Neutrophil (primary cell): ENCODE results near the gene PCSK2.

Experiments
- H3K27ac ChIP-seq: fragments of 200-600 bp; sonication (generic); 2 replicates; pipeline ENCODE4 v1.5.1; 2016; ENCODE audit warnings: mild to moderate bottlenecking, moderate library complexity
- H3K27me3 ChIP-seq: fragments of 200-600 bp; sonication (generic); 2 replicates; pipeline ENCODE4 v1.6.0; 2016; ENCODE audit warnings: mild to moderate bottlenecking
- H3K36me3 ChIP-seq: fragments of 200-600 bp; sonication (generic); 2 replicates; pipeline ENCODE4 v1.5.1; 2017
- H3K4me1 ChIP-seq, 2 experiments: fragments of 200-600 bp in 1 of 2; sonication (generic) in 1 of 2; 1 replicate in 1 of 2; 2 replicates in 1 of 2; pipeline versions ENCODE4 v1.5.1 to v1.6.1; 2013 to 2016; ENCODE audit warnings: low read depth in 1 of 2, low read length in 1 of 2, mild to moderate bottlenecking in 1 of 2, moderate library complexity in 1 of 2; ENCODE audit not compliant: control insufficient read depth in 1 of 2, insufficient read depth in 1 of 2
- H3K4me3 ChIP-seq, 2 experiments: fragments of 200-600 bp in 1 of 2; sonication (generic) in 1 of 2; 1 replicate in 1 of 2; 2 replicates in 1 of 2; pipeline ENCODE4 v1.5.1; 2013 to 2016; ENCODE audit warnings: low read depth in 1 of 2, low read length in 1 of 2, mild to moderate bottlenecking in 1 of 2, moderate library complexity in 1 of 2
- H3K9me3 ChIP-seq: fragments of 200-600 bp; sonication (generic); 2 replicates; pipeline ENCODE4 v1.5.1; 2016
- TF ChIP-seq, protein P1 (sequence below): fragments of 200-600 bp; sonication (generic); IDR thresholded peaks from 2 replicates; pipeline ENCODE4 v1.5.1; 2016; ENCODE audit warnings: antibody characterized with exemption

Gene PCSK2, protein sequence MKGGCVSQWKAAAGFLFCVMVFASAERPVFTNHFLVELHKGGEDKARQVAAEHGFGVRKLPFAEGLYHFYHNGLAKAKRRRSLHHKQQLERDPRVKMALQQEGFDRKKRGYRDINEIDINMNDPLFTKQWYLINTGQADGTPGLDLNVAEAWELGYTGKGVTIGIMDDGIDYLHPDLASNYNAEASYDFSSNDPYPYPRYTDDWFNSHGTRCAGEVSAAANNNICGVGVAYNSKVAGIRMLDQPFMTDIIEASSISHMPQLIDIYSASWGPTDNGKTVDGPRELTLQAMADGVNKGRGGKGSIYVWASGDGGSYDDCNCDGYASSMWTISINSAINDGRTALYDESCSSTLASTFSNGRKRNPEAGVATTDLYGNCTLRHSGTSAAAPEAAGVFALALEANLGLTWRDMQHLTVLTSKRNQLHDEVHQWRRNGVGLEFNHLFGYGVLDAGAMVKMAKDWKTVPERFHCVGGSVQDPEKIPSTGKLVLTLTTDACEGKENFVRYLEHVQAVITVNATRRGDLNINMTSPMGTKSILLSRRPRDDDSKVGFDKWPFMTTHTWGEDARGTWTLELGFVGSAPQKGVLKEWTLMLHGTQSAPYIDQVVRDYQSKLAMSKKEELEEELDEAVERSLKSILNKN

DNA sequence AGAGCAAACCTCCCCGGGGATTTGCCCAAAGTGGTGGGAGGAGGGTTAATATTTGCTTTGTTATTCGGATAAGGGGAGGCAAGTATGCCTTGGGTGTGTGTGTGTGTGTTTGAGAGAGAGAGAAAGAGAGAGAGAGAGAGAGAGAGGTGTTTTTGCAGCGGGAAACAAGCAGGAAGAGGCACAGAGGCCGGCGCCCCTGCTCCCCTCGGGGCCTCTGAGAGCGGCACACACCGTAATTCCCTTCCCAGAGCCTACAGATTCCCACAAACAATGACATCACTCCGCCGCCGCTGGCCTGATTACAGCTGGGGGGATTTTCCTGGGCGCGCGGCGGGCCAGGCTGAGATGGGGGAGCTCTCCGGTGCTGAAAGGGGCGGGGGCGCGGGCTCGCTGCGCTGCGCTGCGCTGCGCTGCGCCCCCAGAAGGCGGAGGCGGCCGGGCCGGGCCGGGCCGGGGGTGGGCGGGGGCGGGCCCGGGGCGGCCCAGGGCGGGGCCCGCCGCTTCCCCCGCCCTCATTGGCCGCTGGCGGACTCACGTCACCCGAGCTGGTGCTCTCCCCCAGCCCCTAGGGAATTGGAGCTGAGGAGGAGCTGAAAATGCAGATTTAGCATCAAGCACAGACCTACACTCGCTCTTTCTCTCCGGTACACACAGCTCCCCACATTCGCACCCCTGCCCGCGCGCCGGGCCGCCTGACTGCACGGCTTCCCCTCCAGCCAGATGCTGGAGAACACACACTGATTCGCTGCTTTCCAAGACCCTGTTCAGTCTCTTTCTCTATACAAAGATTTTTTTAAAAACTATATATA, at the start of gene PCSK2:
Gene PCSK2, plus strand, starts transcription at position 631 of the 809 bp plus-strand sequence. CDS start 266 bp downstream, outside the sequence.
- Histone ChIP-seq H3K27ac (no peak within 1 kb of the TSS), H3K36me3 (no peaks in the 10 kb centered on the region), H3K27me3 (peaks cover 73% of the 10 kb centered on the region), H3K4me3 (no peak within 1 kb of the TSS), H3K4me1 (no peaks in the 10 kb centered on the region), H3K9me3 (no peaks in the 10 kb centered on the region)
- TF ChIP-seq, protein P1, sequence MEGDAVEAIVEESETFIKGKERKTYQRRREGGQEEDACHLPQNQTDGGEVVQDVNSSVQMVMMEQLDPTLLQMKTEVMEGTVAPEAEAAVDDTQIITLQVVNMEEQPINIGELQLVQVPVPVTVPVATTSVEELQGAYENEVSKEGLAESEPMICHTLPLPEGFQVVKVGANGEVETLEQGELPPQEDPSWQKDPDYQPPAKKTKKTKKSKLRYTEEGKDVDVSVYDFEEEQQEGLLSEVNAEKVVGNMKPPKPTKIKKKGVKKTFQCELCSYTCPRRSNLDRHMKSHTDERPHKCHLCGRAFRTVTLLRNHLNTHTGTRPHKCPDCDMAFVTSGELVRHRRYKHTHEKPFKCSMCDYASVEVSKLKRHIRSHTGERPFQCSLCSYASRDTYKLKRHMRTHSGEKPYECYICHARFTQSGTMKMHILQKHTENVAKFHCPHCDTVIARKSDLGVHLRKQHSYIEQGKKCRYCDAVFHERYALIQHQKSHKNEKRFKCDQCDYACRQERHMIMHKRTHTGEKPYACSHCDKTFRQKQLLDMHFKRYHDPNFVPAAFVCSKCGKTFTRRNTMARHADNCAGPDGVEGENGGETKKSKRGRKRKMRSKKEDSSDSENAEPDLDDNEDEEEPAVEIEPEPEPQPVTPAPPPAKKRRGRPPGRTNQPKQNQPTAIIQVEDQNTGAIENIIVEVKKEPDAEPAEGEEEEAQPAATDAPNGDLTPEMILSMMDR, result no peak

DNA sequence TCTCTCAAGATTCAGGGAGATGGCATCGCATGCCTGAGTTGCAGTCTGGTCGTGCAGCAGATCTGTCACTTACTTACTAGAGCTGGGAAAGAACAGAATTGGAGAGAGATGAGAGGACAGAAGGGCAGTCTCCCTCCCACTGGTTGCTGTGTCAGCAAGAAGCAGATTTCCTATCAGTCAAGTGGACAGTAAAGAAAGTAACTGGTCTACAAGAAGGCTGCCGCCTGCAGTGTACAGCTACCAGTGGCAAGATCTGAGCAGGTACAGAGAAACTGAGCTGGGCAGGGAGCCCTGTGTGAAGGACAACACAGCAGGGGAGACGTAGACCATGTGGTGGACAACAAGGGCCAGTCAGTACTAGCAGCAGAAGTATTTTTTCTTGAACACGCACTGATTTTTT, 49.5 kb upstream of the PCSK2 start:
- H3K36me3 ChIP-seq, result no peaks in the 10 kb centered on the region
- TF ChIP-seq, protein P1, result no peak
- H3K9me3 ChIP-seq, result no peaks in the 10 kb centered on the region

DNA sequence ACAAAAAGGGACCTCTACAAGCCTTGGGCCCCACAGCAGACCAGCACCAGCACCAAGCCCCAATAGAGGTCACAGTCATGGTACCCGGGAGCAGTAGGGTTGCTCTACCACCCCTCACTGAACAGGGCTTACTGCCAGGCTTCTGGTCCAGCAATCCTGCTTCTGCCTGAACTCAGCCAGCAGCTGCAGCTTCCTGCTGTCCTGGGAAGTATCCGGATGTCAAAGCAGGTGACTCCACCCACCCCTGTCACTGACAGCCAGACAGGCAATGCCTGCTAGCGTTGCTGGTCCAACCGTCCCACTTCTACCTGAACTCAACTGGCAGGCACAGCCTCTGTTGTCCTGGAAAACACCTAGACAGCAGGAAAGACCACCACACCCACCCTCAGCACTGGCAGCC, 47.0 kb upstream of the PCSK2 start:
- Histone ChIP-seq H3K9me3 (no peaks in the 10 kb centered on the region), H3K4me1 (no peaks in the 10 kb centered on the region), H3K27ac (no peak overlapping the region), H3K36me3 (no peaks in the 10 kb centered on the region), H3K4me3 (no peak overlapping the region), H3K27me3 (no peaks in the 10 kb centered on the region)
- TF ChIP-seq, protein P1, result no peak

More for the DNA sequence above, 49.5 kb upstream of the PCSK2 start:
- Histone ChIP-seq H3K27me3 (no peaks in the 10 kb centered on the region), H3K27ac (no peak overlapping the region), H3K4me1 (no peaks in the 10 kb centered on the region), H3K4me3 (no peak overlapping the region)

DNA sequence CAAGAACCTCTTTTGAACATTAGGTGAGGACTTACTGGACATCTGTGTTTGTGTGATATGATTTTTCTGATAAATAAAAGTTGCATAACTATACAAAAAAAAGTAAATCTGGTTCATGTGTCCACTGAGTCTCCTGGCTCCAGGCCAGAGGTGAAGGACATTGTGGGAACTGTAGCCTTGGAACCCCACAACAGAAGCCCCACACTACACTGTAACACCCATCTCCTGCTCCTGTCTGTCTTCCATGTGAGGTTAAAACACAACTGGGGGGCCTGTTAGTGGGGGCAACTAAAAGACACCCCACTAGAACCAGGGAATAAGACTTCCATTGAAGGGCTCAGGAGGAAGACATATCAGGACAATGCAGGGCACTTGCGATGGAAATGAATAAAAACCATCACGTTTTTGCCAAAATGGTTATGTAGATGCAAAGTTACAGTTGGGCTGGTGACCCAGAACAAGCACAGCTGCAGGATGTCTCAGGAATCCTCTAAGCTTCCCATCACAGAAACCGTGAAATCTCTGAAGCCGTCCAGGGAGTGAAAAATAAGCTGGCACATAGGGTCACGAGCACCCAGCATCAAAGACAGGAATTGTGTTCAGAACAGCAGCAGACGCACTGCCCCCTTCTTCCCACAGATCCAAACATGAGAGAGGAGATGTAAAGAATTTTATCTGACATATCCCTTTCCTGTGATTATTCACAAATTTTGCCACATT, 36.7 kb upstream of the PCSK2 start:
- H3K9me3 ChIP-seq, result no peaks in the 10 kb centered on the region
- no peak overlapping the region for H3K27ac ChIP-seq
- no peak overlapping the region for H3K4me3 ChIP-seq
- no peaks in the 10 kb centered on the region for H3K27me3 ChIP-seq
- H3K36me3 ChIP-seq, result no peaks in the 10 kb centered on the region
- no peaks in the 10 kb centered on the region for H3K4me1 ChIP-seq
- TF ChIP-seq, protein P1, result no peak

DNA sequence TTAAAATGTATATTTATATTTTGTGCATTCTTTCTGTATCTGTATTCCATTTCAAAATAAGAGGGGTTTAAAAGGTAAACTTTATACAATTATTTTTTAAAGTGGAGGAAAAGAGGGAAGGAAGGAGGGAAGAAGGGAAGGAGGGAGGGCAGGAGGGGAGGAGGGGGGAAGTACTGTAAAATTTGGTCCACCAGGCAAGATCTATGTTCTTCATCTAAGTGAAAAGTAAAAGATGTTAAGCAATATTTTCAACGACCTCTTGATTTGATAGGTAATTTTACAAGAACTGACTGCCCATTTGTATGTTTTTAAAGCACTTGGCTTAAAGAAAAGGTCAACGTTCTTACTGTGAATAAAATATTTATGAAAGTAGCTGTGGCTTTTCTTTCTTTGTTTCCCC, 29.8 kb upstream of the PCSK2 start:
- TF ChIP-seq, protein P1, result no peak
- Histone ChIP-seq H3K4me3 (no peak overlapping the region), H3K36me3 (no peaks in the 10 kb centered on the region), H3K4me1 (no peaks in the 10 kb centered on the region), H3K27ac (no peak overlapping the region), H3K9me3 (no peaks in the 10 kb centered on the region), H3K27me3 (no peaks in the 10 kb centered on the region)
